IMR-90 (cell line): ENCODE results near the gene LAMA3. TPM values are rescaled to one million over a fixed set of nuclear protein-coding genes. Genes with fewer than 3 reads are reported as not detected.

ENCODE experiments used
- ATAC-seq: fragments of 200-7000 bp; cut with Tn5 transposase; 2 replicates; pipeline ENCODE4 v1.9.1; 2020; ENCODE audit warnings: low read depth, mild to moderate bottlenecking, moderate library complexity
- BruUV-seq: library from RNA; stranded (reverse); fragments of 400-500 nt; replicated peaks from 2 replicates; lab custom pipeline; 2021; lab: Mats Ljungman, UMichigan
- CTCF ChIA-PET: fragments of 300-600 bp; formaldehyde crosslinking; extraction: SDS; loops from one replicate; lab custom pipeline; 2021; ENCODE audit warnings: antibody characterized with exemption; lab: Yijun Ruan, JAX
- POLR2A ChIA-PET: fragments of 300-600 bp; sonication (Branson Sonifier 250); formaldehyde crosslinking; loops from one replicate; lab custom pipeline; 2022; ENCODE audit warnings: antibody characterized with exemption; ENCODE audit not compliant: unreplicated experiment; lab: Charles Lee
- DNase-seq: peaks from one replicate; pipeline ENCODE4 v3.0.0; 2013
- H2AFZ ChIP-seq: replicated peaks from 2 replicates; pipeline ENCODE3; 2013; ENCODE audit warnings: low read length, mild to moderate bottlenecking; ENCODE audit not compliant: poor library complexity
- H2AK5ac ChIP-seq: 2 replicates; pipeline ENCODE4 v1.6.1; 2013; ENCODE audit warnings: low read depth, low read length, inconsistent platforms
- H2AK9ac ChIP-seq: replicated peaks from 2 replicates; pipeline ENCODE3; 2013; ENCODE audit warnings: mild to moderate bottlenecking, low read depth, low read length, moderate library complexity; ENCODE audit not compliant: poor library complexity
- H2BK120ac ChIP-seq: 2 replicates; pipeline ENCODE4 v1.6.1; 2013; ENCODE audit warnings: low read depth, low read length, inconsistent platforms
- H2BK15ac ChIP-seq: 3 replicates; pipeline ENCODE4 v1.6.1; 2013; ENCODE audit warnings: low read depth, low read length, inconsistent platforms
- H2BK20ac ChIP-seq: 2 replicates; pipeline ENCODE4 v1.6.1; 2013; ENCODE audit warnings: low read depth, mild to moderate bottlenecking, inconsistent platforms, low read length, moderate library complexity
- H2BK5ac ChIP-seq: 2 replicates; pipeline ENCODE4 v1.6.1; 2013; ENCODE audit warnings: mild to moderate bottlenecking, low read depth, low read length, inconsistent platforms; ENCODE audit not compliant: poor library complexity, severe bottlenecking
- H3K14ac ChIP-seq: replicated peaks from 2 replicates; pipeline ENCODE4 v1.6.1; 2013; ENCODE audit warnings: low read depth, low read length, inconsistent platforms
- H3K18ac ChIP-seq: 2 replicates; pipeline ENCODE4 v1.6.1; 2013; ENCODE audit warnings: low read depth, low read length, control low read depth
- H3K23ac ChIP-seq: 2 replicates; pipeline ENCODE4 v1.6.1; 2013; ENCODE audit warnings: low read depth, low read length, inconsistent platforms
- H3K27ac ChIP-seq: 2 replicates; pipeline ENCODE4 v1.5.1; 2013; ENCODE audit warnings: mild to moderate bottlenecking, control low read depth, low read length; ENCODE audit not compliant: insufficient read depth
- H3K27me3 ChIP-seq: 2 replicates; pipeline ENCODE4 v1.6.1; 2013; ENCODE audit warnings: low read length; ENCODE audit not compliant: control insufficient read depth, insufficient read depth
- H3K36me3 ChIP-seq: 2 replicates; pipeline ENCODE4 v1.6.1; 2013; ENCODE audit warnings: low read length, mixed read lengths; ENCODE audit not compliant: control insufficient read depth, insufficient read depth
- H3K4ac ChIP-seq: 2 replicates; pipeline ENCODE4 v1.6.1; 2013; ENCODE audit warnings: low read depth, low read length, inconsistent platforms
- H3K4me1 ChIP-seq: 2 replicates; pipeline ENCODE4 v1.6.1; 2013; ENCODE audit warnings: low read length, mixed read lengths; ENCODE audit not compliant: control insufficient read depth, insufficient read depth
- H3K4me2 ChIP-seq: 2 replicates; pipeline ENCODE4 v1.6.1; 2013; ENCODE audit warnings: low read depth, mild to moderate bottlenecking, control low read depth, low read length, moderate library complexity
- H3K4me3 ChIP-seq: 2 replicates; pipeline ENCODE4 v1.5.1; 2013; ENCODE audit warnings: low read depth, mild to moderate bottlenecking, control low read depth, low read length, moderate library complexity; ENCODE audit not compliant: insufficient read depth
- H3K56ac ChIP-seq: 2 replicates; pipeline ENCODE4 v1.6.1; 2013; ENCODE audit warnings: low read length, inconsistent platforms; ENCODE audit not compliant: insufficient read depth; ENCODE audit errors: extremely low read depth
- H3K79me1 ChIP-seq, 2 experiments: 2 replicates each; pipeline ENCODE4 v1.6.1; 2013; ENCODE audit warnings: low read length in 2 of 2, inconsistent platforms in 1 of 2, low read depth in 1 of 2
- H3K9ac ChIP-seq: 2 replicates; pipeline ENCODE4 v1.6.1; 2013; ENCODE audit warnings: low read depth, low read length, control low read depth
- H3K9me1 ChIP-seq: 2 replicates; pipeline ENCODE4 v1.6.1; 2013; ENCODE audit warnings: low read length, inconsistent platforms; ENCODE audit not compliant: insufficient read depth
- H3K9me3 ChIP-seq: 2 replicates; pipeline ENCODE4 v1.6.1; 2013; ENCODE audit warnings: low read length; ENCODE audit not compliant: control insufficient read depth, insufficient read depth
- H4K20me1 ChIP-seq: 2 replicates; pipeline ENCODE4 v1.6.1; 2013; ENCODE audit warnings: low read length, inconsistent platforms; ENCODE audit not compliant: insufficient read depth
- H4K5ac ChIP-seq: 2 replicates; pipeline ENCODE4 v1.6.1; 2013; ENCODE audit warnings: mild to moderate bottlenecking, low read depth, low read length, control low read depth
- H4K8ac ChIP-seq, 2 experiments: 2 replicates each; pipeline ENCODE4 v1.6.1; 2013; ENCODE audit warnings: low read depth in 2 of 2, low read length in 2 of 2, control low read depth in 1 of 2, inconsistent platforms in 1 of 2
- H4K91ac ChIP-seq: 2 replicates; pipeline ENCODE4 v1.6.1; 2013; ENCODE audit warnings: low read depth, low read length, inconsistent platforms; ENCODE audit not compliant: insufficient read depth
- CEBPB ChIP-seq: IDR thresholded peaks from 2 replicates; pipeline ENCODE4 v1.6.1; 2012; ENCODE audit warnings: low read depth, low read length, improper control_type of control experiment
- CTCF ChIP-seq: conservative IDR thresholded peaks from 2 replicates; pipeline ENCODE4 v1.5.1; 2012; ENCODE audit warnings: mild to moderate bottlenecking, low read depth, low read length, improper control_type of control experiment
- ELK1 ChIP-seq: fragments of 150-350 bp; IDR thresholded peaks from 2 replicates; pipeline ENCODE4 v1.6.1; 2016; ENCODE audit warnings: low read depth, mild to moderate bottlenecking, low read length, moderate library complexity, borderline replicate concordance
- MAFK ChIP-seq: IDR thresholded peaks from 2 replicates; pipeline ENCODE4 v1.6.1; 2012; ENCODE audit warnings: low read depth, low read length, improper control_type of control experiment
- MAZ ChIP-seq: IDR thresholded peaks from 2 replicates; pipeline ENCODE4 v1.6.1; 2012; ENCODE audit warnings: low read depth, mild to moderate bottlenecking, low read length, improper control_type of control experiment, moderate library complexity, borderline replicate concordance
- POLR2A ChIP-seq: IDR thresholded peaks from 2 replicates; pipeline ENCODE4 v1.6.1; 2012; ENCODE audit warnings: mild to moderate bottlenecking, low read depth, low read length
- RAD21 ChIP-seq: IDR thresholded peaks from 2 replicates; pipeline ENCODE4 v1.6.1; 2012; ENCODE audit warnings: low read length, improper control_type of control experiment
- RCOR1 ChIP-seq: IDR thresholded peaks from 2 replicates; pipeline ENCODE4 v1.6.1; 2012; ENCODE audit warnings: mild to moderate bottlenecking, low read length, improper control_type of control experiment; ENCODE audit not compliant: insufficient replicate concordance
- WGBS, 2 experiments: methylation state at CpG; one replicate each; pipeline versions ENCODE4 v1.1.5 to v1.1.7; 2013; ENCODE audit warnings: missing lambda C conversion rate in 2 of 2; ENCODE audit not compliant: insufficient read length in 1 of 2; ENCODE audit errors: extremely low coverage in 2 of 2; 5-methylcytosine and 5-hydroxymethylcytosine counted together
- dilution Hi-C: fragments of 300-500 bp; cut with HindIII; formaldehyde crosslinking; loops from one replicate; pipeline ENCODE4 v1.14.3; 2018; ENCODE audit warnings: low sequenced_read_pairs; ENCODE audit not compliant: unreplicated experiment
- in situ Hi-C: fragments of 300-500 bp; cut with MboI; formaldehyde crosslinking; loops from 3 replicates; pipeline ENCODE4 v1.14.3; 2019; ENCODE audit warnings: low sequenced_read_pairs, inconsistent platforms, mixed read lengths
- intact Hi-C: fragments of 100-400 bp; cut with micrococcal nuclease; formaldehyde crosslinking; loops from 2 replicates; pipeline ENCODE4 v1.10.0; 2022
- polyA plus RNA-seq, 3 experiments: library from polyadenylated mRNA; depleted of rRNA; stranded (reverse); fragments of >200 nt; gene quantifications; 2 replicates each; pipeline ENCODE4 v1.2.3, GENCODE V29; 2012; ENCODE audit warnings: low replicate concordance in 1 of 3
- total RNA-seq: library from RNA; depleted of rRNA; stranded (reverse); fragments of >200 nt; gene quantifications from 2 replicates; pipeline ENCODE4 v1.2.3, GENCODE V29; 2012

Gene LAMA3
- total and polyA plus RNA-seq, 2 of the 4 experiments (the other 2 are of a cell fraction) = 0.18 to 0.19 TPM

DNA sequence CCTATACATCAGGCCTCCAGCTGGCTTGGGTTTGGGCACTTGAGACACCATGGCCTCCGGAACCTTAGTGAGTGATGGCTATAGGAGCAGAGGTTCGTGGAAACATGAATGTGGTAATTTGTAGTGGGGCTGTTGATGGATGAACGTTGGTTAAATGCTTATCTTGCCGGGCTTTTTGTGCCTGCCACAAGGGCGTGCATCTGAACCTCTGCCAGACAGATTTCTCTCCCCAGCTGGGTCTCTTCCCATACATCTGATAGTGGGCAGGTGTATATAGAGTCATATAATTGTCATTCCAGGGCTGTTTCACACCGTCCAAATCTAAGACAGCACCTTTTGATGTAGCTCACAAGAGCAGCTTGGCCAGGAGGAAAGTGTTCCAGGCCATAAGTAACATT lies 14.7 kb downstream of the LAMA3 start:
- in situ Hi-C loops = loop anchor here (5.0 kb wide), 2 partner anchors 77 to 187 kb away; no protein-coding TSS in a partner anchor
- no peak overlapping the region for H3K27ac ChIP-seq
- H4K5ac ChIP-seq = no peak overlapping the region
- H4K20me1 ChIP-seq = no peaks in the 10 kb centered on the region
- no peak overlapping the region for H3K14ac ChIP-seq
- ATAC-seq = no peak
- no peak overlapping the region for H4K8ac ChIP-seq
- no peak overlapping the region for H3K56ac ChIP-seq
- H3K36me3 ChIP-seq = no peaks in the 10 kb centered on the region
- H2BK120ac ChIP-seq = no peak overlapping the region
- H2BK5ac ChIP-seq = no peak overlapping the region
- no peak overlapping the region for H2AK9ac ChIP-seq
- no peak overlapping the region for H3K18ac ChIP-seq
- H3K79me1 ChIP-seq = no peaks in the 10 kb centered on the region
- H3K9me1 ChIP-seq = no peaks in the 10 kb centered on the region
- H3K27me3 ChIP-seq = peaks cover 22% of the 10 kb centered on the region
- no TSS peak for BruUV-seq
- H3K4me2 ChIP-seq = no peak overlapping the region
- DNase-seq = no peak
- H2BK15ac ChIP-seq = no peak overlapping the region
- H3K4me3 ChIP-seq = no peak overlapping the region
- H3K9ac ChIP-seq = no peak overlapping the region
- 0 out of 2 replicates have a peak overlapping the region, but pooled peaks have one; percentile 20 for H2AK5ac ChIP-seq
- no peak overlapping the region for H2AFZ ChIP-seq
- intact Hi-C loops = loop anchor here (1.0 to 5.0 kb wide), 5 partner anchors 82 to 413 kb away; no protein-coding TSS in a partner anchor
- H3K4ac ChIP-seq = no peak overlapping the region
- no peaks in the 10 kb centered on the region for H3K4me1 ChIP-seq
- H3K9me3 ChIP-seq = peaks cover 5% of the 10 kb centered on the region; the same call in 1 of the 2 replicates
- dilution Hi-C loops = no loop called here
- TF ChIP-seq POLR2A (no peak), MAZ (no peak), CTCF (no peak), MAFK (no peak), RCOR1 (no peak), RAD21 (no peak), CEBPB (no peak), ELK1 (no peak)
- ChIA-PET CTCF (interaction anchor here (1.7 to 2.1 kb wide), 2 partner anchors 15 to 78 kb away, joined by 6 to 18 read pairs; no protein-coding TSS in a partner anchor), POLR2A (no interaction called here)
- H3K23ac ChIP-seq = no peak overlapping the region
- no peak overlapping the region for H4K91ac ChIP-seq
- WGBS, 2 experiments = no CpG with 5 or more reads among the region's 6 CpGs
- no peak overlapping the region for H2BK20ac ChIP-seq
